Measurements from ENCODE around the gene COQ8A. TPM values are rescaled to one million over a fixed set of nuclear protein-coding genes. Genes with fewer than 3 reads are reported as not detected.

COQ8A gene
- total RNA-seq, 1 experiment from 2014 or later: 39.4 TPM

- peak; percentile 70 for TF ChIP-seq GABPB1 (CRISPR knock-in tag; IDR thresholded peaks at IDR 0.05)
- TF ChIP-seq KAT7 (CRISPR knock-in tag; IDR thresholded peaks at IDR 0.05; ENCODE audit: borderline replicate concordance): peak; percentile 94
- TF ChIP-seq NFYB (CRISPR knock-in tag; conservative IDR thresholded peaks at IDR 0.05; ENCODE audit: low read depth): peak; percentile 99
- peak; percentile 51; the same call in 1 of the 2 replicates for TF ChIP-seq SP1 (CRISPR knock-in tag; conservative IDR thresholded peaks at IDR 0.05)
- TF ChIP-seq, protein P1, sequence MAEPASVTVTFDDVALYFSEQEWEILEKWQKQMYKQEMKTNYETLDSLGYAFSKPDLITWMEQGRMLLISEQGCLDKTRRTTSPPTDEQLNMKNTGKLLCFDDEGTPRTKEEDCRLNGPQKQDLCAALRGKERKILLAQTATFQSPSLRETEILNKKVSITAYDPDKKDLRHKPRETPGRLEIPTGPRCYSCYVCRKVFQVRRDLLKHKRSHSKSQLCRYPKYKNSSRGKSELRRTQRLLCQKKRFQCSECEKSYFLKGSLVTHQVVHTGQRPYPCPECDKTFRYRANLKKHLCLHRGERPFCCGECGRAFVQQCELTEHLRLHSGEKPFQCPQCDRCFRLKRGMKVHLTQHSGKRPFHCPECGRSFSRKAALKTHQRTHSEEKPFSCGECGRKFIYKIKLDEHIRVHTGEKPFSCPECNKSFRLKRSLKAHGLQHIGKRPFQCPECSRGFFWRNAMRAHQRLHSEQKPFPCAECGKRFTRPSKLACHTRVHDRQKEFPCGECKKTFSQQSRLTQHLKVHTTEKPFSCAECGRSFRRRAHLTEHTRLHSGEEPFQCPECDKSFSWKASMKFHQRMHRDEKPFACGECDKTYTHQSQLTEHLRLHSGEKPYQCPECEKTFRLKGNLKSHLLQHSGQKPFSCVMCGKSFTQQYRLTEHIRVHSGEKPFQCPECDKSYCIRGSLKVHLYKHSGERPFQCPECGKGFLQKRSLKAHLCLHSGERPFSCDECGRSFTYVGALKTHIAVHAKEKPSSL (CRISPR knock-in tag; conservative IDR thresholded peaks at IDR 0.05): no peak
- no peak; the same call in 1 of the 2 replicates for TF ChIP-seq MYBL2 (CRISPR knock-in tag; IDR thresholded peaks at IDR 0.05)
- TF ChIP-seq, protein P2, sequence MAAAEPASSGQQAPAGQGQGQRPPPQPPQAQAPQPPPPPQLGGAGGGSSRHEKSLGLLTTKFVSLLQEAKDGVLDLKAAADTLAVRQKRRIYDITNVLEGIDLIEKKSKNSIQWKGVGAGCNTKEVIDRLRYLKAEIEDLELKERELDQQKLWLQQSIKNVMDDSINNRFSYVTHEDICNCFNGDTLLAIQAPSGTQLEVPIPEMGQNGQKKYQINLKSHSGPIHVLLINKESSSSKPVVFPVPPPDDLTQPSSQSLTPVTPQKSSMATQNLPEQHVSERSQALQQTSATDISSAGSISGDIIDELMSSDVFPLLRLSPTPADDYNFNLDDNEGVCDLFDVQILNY (CRISPR knock-in tag; IDR thresholded peaks at IDR 0.05): peak; percentile 95
- TF ChIP-seq ZNF281 (CRISPR knock-in tag; IDR thresholded peaks at IDR 0.05): no peak; the same call in none of the 2 replicates
- peak; percentile 77 for TF ChIP-seq NR2C2 (CRISPR knock-in tag; IDR thresholded peaks at IDR 0.05)
- TF ChIP-seq ESRRA (CRISPR knock-in tag; IDR thresholded peaks at IDR 0.05; ENCODE audit: borderline replicate concordance): peak; percentile 17; the same call in 1 of the 2 replicates
- TF ChIP-seq, protein P3, sequence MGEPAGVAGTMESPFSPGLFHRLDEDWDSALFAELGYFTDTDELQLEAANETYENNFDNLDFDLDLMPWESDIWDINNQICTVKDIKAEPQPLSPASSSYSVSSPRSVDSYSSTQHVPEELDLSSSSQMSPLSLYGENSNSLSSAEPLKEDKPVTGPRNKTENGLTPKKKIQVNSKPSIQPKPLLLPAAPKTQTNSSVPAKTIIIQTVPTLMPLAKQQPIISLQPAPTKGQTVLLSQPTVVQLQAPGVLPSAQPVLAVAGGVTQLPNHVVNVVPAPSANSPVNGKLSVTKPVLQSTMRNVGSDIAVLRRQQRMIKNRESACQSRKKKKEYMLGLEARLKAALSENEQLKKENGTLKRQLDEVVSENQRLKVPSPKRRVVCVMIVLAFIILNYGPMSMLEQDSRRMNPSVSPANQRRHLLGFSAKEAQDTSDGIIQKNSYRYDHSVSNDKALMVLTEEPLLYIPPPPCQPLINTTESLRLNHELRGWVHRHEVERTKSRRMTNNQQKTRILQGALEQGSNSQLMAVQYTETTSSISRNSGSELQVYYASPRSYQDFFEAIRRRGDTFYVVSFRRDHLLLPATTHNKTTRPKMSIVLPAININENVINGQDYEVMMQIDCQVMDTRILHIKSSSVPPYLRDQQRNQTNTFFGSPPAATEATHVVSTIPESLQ (CRISPR knock-in tag; IDR thresholded peaks at IDR 0.05): 0 out of 2 replicates have a peak, but pooled peaks have one; percentile 2
- TF ChIP-seq IRF1 (CRISPR knock-in tag; IDR thresholded peaks at IDR 0.05): 0 out of 2 replicates have a peak, but pooled peaks have one; percentile 5
- no peak for TF ChIP-seq ZMAT4 (CRISPR knock-in tag; IDR thresholded peaks at IDR 0.05)
- TF ChIP-seq ZNF317 (CRISPR knock-in tag; IDR thresholded peaks at IDR 0.05; ENCODE audit: borderline replicate concordance, low read depth): peak; percentile 63; the same call in 1 of the 2 replicates
- no peak for TF ChIP-seq ZNF121 (CRISPR knock-in tag; IDR thresholded peaks at IDR 0.05)
- TF ChIP-seq, protein P4, sequence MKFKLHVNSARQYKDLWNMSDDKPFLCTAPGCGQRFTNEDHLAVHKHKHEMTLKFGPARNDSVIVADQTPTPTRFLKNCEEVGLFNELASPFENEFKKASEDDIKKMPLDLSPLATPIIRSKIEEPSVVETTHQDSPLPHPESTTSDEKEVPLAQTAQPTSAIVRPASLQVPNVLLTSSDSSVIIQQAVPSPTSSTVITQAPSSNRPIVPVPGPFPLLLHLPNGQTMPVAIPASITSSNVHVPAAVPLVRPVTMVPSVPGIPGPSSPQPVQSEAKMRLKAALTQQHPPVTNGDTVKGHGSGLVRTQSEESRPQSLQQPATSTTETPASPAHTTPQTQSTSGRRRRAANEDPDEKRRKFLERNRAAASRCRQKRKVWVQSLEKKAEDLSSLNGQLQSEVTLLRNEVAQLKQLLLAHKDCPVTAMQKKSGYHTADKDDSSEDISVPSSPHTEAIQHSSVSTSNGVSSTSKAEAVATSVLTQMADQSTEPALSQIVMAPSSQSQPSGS (CRISPR knock-in tag; IDR thresholded peaks at IDR 0.05; ENCODE audit: borderline replicate concordance, low read depth): 0 out of 2 replicates have a peak, but pooled peaks have one; percentile 43
- peak; percentile 47; the same call in 1 of the 2 replicates for TF ChIP-seq ELF4 (CRISPR knock-in tag; IDR thresholded peaks at IDR 0.05; ENCODE audit: low read depth)
- peak; percentile 95 for TF ChIP-seq MAX (CRISPR knock-in tag; IDR thresholded peaks at IDR 0.05)
- TF ChIP-seq TCF7 (CRISPR knock-in tag; IDR thresholded peaks at IDR 0.05; ENCODE audit: low read depth): 0 out of 2 replicates have a peak, but pooled peaks have one; percentile 61
- no peak for TF ChIP-seq HMGA2 (CRISPR knock-in tag; IDR thresholded peaks at IDR 0.05)
- TF ChIP-seq CREB1 (CRISPR knock-in tag; IDR thresholded peaks at IDR 0.05): peak; percentile 87
- no peak for TF ChIP-seq NR3C1 (CRISPR knock-in tag; conservative IDR thresholded peaks at IDR 0.05; ENCODE audit: low read depth)
- TF ChIP-seq ZBTB21 (CRISPR knock-in tag; IDR thresholded peaks at IDR 0.05; ENCODE audit: borderline replicate concordance): no peak
- TF ChIP-seq RELA (CRISPR knock-in tag; IDR thresholded peaks at IDR 0.05; ENCODE audit: borderline replicate concordance): peak; percentile 84
- peak; percentile 43 for TF ChIP-seq JUN (CRISPR knock-in tag; IDR thresholded peaks at IDR 0.05)
- peak; percentile 93 for TF ChIP-seq SMAD3 (CRISPR knock-in tag; IDR thresholded peaks at IDR 0.05; ENCODE audit: borderline replicate concordance)
- TF ChIP-seq ATF3 (CRISPR knock-in tag; conservative IDR thresholded peaks at IDR 0.05): 0 out of 2 replicates have a peak, but pooled peaks have one; percentile 20
These were observed at the start of gene COQ8A (continued) for GRCh38 chr1:226940029-226940805.

Measured in WTC11 (cell line).